ENCODE measurements around the gene DCUN1D1. TPM values are rescaled to one million over a fixed set of nuclear protein-coding genes. Genes with fewer than 3 reads are reported as not detected.
A peak's percentile ranks its signal among the peaks of the same experiment; 100 is the strongest.

DCUN1D1 gene
- total RNA-seq, 1 donor from 2014 or later, result 50.7 TPM

DNA sequence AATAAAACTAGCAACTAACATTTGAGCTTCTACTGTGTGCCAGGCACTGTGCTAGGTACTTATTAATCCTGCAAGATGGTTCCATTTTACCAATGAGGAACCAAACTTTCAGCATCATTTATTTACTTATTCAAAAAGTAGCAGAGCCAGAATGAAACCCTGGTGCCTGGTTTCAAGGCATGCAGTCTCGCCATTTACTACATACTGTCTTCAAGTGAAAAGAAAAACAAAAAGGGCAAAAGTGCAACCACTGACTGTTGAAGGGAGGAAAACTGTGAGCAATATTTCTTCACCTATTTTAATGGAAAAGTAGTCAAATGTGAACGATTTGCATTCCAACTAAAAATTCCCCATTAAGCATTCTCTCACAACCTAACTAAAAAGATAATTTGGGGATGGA, 8.7 kb downstream of the DCUN1D1 start:
- no peak overlapping the region for H3K4me3 Mint-ChIP-seq
- H3K27ac Mint-ChIP-seq, result peak overlapping the region; percentile 22

GRCh38 chr3:182970811-182971418, 9.4 kb downstream of the DCUN1D1 start:
- Mint-ChIP-seq H3K4me1 (peaks cover 26% of the 10 kb centered on the region), H3K27me3 (ENCODE audit: low read depth) (no peaks in the 10 kb centered on the region), H3K4me3 (no peak overlapping the region), H3K27ac (peak overlapping the region; percentile 27), H3K36me3 (no peaks in the 10 kb centered on the region), H3K9me3 (no peaks in the 10 kb centered on the region)
- no peak for DNase-seq (ENCODE audit: low spot score in 2 of 2, unreplicated experiment in 2 of 2)
- TF ChIP-seq, protein P1, sequence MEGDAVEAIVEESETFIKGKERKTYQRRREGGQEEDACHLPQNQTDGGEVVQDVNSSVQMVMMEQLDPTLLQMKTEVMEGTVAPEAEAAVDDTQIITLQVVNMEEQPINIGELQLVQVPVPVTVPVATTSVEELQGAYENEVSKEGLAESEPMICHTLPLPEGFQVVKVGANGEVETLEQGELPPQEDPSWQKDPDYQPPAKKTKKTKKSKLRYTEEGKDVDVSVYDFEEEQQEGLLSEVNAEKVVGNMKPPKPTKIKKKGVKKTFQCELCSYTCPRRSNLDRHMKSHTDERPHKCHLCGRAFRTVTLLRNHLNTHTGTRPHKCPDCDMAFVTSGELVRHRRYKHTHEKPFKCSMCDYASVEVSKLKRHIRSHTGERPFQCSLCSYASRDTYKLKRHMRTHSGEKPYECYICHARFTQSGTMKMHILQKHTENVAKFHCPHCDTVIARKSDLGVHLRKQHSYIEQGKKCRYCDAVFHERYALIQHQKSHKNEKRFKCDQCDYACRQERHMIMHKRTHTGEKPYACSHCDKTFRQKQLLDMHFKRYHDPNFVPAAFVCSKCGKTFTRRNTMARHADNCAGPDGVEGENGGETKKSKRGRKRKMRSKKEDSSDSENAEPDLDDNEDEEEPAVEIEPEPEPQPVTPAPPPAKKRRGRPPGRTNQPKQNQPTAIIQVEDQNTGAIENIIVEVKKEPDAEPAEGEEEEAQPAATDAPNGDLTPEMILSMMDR (IDR thresholded peaks at IDR 0.05; ENCODE audit: unreplicated experiment), result no peak

More for the DNA sequence above, 8.7 kb downstream of the DCUN1D1 start:
- DNase-seq (ENCODE audit: low spot score in 2 of 2, unreplicated experiment in 2 of 2), result no peak
- Mint-ChIP-seq H3K9me3 (no peaks in the 10 kb centered on the region), H3K27me3 (ENCODE audit: low read depth) (no peaks in the 10 kb centered on the region), H3K4me1 (peaks cover 26% of the 10 kb centered on the region), H3K36me3 (no peaks in the 10 kb centered on the region)
- TF ChIP-seq, protein P1 (IDR thresholded peaks at IDR 0.05; ENCODE audit: unreplicated experiment), result no peak

GRCh38 chr3:182969853-182970252, 10.5 kb downstream of the DCUN1D1 start:
- H3K27ac Mint-ChIP-seq, result no peak overlapping the region
- TF ChIP-seq, protein P1 (IDR thresholded peaks at IDR 0.05; ENCODE audit: unreplicated experiment), result no peak
- no peaks in the 10 kb centered on the region for H3K36me3 Mint-ChIP-seq
- H3K27me3 Mint-ChIP-seq (ENCODE audit: low read depth), result no peaks in the 10 kb centered on the region
- DNase-seq (ENCODE audit: low spot score in 2 of 2, unreplicated experiment in 2 of 2), result no peak
- H3K4me3 Mint-ChIP-seq, result no peak overlapping the region
- H3K4me1 Mint-ChIP-seq, result peaks cover 26% of the 10 kb centered on the region
- no peaks in the 10 kb centered on the region for H3K9me3 Mint-ChIP-seq

GRCh38 chr3:182969277-182969676, 11.1 kb downstream of the DCUN1D1 start:
- H3K9me3 Mint-ChIP-seq, result no peaks in the 10 kb centered on the region
- no peaks in the 10 kb centered on the region for H3K36me3 Mint-ChIP-seq
- H3K27ac Mint-ChIP-seq, result peak overlapping the region; percentile 44
- no peaks in the 10 kb centered on the region for H3K27me3 Mint-ChIP-seq (ENCODE audit: low read depth)
- H3K4me1 Mint-ChIP-seq, result peaks cover 24% of the 10 kb centered on the region
- TF ChIP-seq, protein P1 (IDR thresholded peaks at IDR 0.05; ENCODE audit: unreplicated experiment), result no peak
- DNase-seq (ENCODE audit: low spot score in 2 of 2, unreplicated experiment in 2 of 2), result no peak
- no peak overlapping the region for H3K4me3 Mint-ChIP-seq

DNA sequence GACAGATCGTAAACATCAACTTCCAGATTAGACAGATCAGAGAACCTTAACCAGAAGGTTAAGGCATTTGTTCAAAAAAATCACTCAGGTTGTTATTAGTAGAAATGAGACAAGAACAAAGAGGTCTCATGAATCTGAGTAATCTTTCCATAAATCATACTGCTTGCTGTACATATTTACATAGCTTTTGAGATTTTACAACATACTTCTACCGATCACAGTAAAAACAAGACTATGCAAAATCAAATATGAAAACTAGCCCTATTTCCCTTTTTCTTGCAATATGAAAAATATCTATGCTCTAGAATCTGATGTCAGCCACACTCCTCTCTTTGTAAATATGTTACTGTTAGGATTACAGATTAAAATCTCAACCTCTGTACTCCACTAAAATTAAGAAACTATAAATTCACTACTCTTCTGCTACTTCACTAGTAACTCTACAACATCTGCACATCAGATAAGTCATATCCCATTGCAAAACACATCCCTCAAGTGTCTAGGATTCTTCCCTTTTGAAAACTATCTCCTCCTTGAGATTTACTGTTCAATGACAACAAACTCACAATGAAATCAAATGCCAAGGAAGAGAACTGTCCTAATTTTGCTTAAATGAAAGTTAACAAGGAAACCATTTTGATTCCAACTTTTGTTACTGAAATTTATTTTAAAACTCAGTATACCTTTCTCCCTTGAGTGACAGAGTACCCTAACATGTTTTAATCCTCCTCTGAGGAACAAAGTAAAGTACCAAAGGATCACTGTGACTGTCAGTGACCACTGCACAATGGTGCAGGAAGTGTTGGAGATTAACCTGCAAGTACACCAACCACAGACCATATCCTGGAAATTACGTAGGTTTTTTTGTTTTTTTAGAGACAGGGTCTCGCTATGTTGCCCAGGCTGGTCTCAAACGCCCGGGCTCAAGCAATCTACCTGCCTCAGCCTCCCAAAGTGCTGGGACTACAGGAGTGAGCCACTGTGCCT, 12.8 kb downstream of the DCUN1D1 start:
- H3K4me1 Mint-ChIP-seq, result peaks cover 24% of the 10 kb centered on the region
- peak overlapping the region; percentile 54 for H3K27ac Mint-ChIP-seq
- no peak for DNase-seq (ENCODE audit: low spot score in 2 of 2, unreplicated experiment in 2 of 2)
- TF ChIP-seq, protein P1 (IDR thresholded peaks at IDR 0.05; ENCODE audit: unreplicated experiment), result no peak
- H3K4me3 Mint-ChIP-seq, result no peak overlapping the region
- no peaks in the 10 kb centered on the region for H3K27me3 Mint-ChIP-seq (ENCODE audit: low read depth)
- peaks cover 4% of the 10 kb centered on the region for H3K36me3 Mint-ChIP-seq
- H3K9me3 Mint-ChIP-seq, result no peaks in the 10 kb centered on the region
